Thyroid gland (tissue), 4 donors: ENCODE data around the gene FKBP15.

Source experiments
- POLR2A ChIP-seq, 2 donors: fragments of 450-650 bp; IDR thresholded peaks; one replicate each; pipeline ENCODE4 v1.6.1; 2017; ENCODE audit warnings: antibody characterized with exemption in 2 of 2, mild to moderate bottlenecking in 2 of 2, moderate library complexity in 1 of 2
- TF ChIP-seq, protein P1 (sequence below), 6 experiments: fragments of 200-600 bp in 3 of 6; fragments of 450-650 bp in 3 of 6; sonication (generic) in 3 of 6; IDR thresholded peaks; one replicate each; pipeline ENCODE4 v1.5.1; 2016 to 2019; ENCODE audit warnings: antibody characterized with exemption in 6 of 6, mild to moderate bottlenecking in 2 of 6, inconsistent platforms in 1 of 6, moderate library complexity in 1 of 6

DNA sequence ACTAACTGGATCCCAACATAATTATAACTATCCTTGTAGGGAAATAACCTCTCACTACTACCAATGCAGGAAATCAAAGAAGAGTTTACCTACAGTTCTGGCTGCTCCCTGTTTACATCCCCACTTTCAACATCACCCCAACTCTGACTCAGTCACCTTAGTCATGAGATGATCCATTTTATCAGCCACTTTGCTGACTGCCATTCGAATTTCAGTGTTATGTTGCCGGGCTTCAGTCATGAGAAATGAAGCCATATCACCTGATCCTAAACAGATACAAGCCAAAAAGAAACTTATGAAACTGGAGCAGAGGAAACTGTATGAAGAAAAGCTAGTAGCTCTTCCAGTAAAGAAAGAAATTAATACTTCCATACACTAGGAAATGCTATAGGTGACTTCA is 36.5 kb downstream of the FKBP15 start:
- TF ChIP-seq, protein P1, sequence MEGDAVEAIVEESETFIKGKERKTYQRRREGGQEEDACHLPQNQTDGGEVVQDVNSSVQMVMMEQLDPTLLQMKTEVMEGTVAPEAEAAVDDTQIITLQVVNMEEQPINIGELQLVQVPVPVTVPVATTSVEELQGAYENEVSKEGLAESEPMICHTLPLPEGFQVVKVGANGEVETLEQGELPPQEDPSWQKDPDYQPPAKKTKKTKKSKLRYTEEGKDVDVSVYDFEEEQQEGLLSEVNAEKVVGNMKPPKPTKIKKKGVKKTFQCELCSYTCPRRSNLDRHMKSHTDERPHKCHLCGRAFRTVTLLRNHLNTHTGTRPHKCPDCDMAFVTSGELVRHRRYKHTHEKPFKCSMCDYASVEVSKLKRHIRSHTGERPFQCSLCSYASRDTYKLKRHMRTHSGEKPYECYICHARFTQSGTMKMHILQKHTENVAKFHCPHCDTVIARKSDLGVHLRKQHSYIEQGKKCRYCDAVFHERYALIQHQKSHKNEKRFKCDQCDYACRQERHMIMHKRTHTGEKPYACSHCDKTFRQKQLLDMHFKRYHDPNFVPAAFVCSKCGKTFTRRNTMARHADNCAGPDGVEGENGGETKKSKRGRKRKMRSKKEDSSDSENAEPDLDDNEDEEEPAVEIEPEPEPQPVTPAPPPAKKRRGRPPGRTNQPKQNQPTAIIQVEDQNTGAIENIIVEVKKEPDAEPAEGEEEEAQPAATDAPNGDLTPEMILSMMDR (IDR thresholded peaks at IDR 0.05): no peak
- TF ChIP-seq POLR2A (IDR thresholded peaks at IDR 0.05): no peak
